PC-3 (cell line): Measurements from ENCODE around the gene OR51G1.

Source experiments
- EZH2 ChIP-seq: fragments of 300-600 bp; sonication (generic); IDR thresholded peaks from one replicate; pipeline ENCODE4 v1.6.1; 2017; ENCODE audit warnings: antibody characterized with exemption, mild to moderate bottlenecking, low read length; ENCODE audit not compliant: unreplicated experiment
- EZH2phosphoT487 ChIP-seq: fragments of 300-600 bp; sonication (generic); IDR thresholded peaks from 2 replicates; pipeline ENCODE4 v1.6.1; 2018; ENCODE audit warnings: mild to moderate bottlenecking, antibody characterized with exemption, low read length, borderline replicate concordance
- TF ChIP-seq, protein P1 (sequence below): fragments of 300-600 bp; sonication (generic); conservative IDR thresholded peaks from 2 replicates; pipeline ENCODE4 v1.5.1; 2017; ENCODE audit warnings: antibody characterized with exemption, low read depth, mild to moderate bottlenecking, low read length

DNA sequence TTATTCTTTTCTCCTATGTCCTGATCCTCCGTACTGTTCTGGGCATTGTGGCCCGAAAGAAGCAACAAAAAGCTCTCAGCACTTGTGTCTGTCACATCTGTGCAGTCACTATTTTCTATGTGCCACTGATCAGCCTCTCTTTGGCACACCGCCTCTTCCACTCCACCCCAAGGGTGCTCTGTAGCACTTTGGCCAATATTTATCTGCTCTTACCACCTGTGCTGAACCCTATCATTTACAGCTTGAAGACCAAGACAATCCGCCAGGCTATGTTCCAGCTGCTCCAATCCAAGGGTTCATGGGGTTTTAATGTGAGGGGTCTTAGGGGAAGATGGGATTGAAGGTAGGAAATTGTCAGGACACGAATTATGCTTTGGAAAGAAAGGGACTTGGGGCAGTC lies 41.6 kb downstream of the OR51G1 start:
- no peak for TF ChIP-seq EZH2
- TF ChIP-seq, protein P1, sequence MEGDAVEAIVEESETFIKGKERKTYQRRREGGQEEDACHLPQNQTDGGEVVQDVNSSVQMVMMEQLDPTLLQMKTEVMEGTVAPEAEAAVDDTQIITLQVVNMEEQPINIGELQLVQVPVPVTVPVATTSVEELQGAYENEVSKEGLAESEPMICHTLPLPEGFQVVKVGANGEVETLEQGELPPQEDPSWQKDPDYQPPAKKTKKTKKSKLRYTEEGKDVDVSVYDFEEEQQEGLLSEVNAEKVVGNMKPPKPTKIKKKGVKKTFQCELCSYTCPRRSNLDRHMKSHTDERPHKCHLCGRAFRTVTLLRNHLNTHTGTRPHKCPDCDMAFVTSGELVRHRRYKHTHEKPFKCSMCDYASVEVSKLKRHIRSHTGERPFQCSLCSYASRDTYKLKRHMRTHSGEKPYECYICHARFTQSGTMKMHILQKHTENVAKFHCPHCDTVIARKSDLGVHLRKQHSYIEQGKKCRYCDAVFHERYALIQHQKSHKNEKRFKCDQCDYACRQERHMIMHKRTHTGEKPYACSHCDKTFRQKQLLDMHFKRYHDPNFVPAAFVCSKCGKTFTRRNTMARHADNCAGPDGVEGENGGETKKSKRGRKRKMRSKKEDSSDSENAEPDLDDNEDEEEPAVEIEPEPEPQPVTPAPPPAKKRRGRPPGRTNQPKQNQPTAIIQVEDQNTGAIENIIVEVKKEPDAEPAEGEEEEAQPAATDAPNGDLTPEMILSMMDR = no peak
- no peak for TF ChIP-seq EZH2phosphoT487
